Measurements from ENCODE around the gene ERAL1. TPM values are rescaled to one million over a fixed set of nuclear protein-coding genes. Genes with fewer than 3 reads are reported as not detected.

Gene ERAL1
- total and polyA plus RNA-seq, 2 of the 4 experiments (the other 2 are of a cell fraction), result 34.1 to 62.3 TPM

GRCh38 chr17:28839221-28839620 is 15.6 kb upstream of the ERAL1 start:
- dilution Hi-C loops (cut with HindIII; ENCODE audit: low sequenced_read_pairs, unreplicated experiment) (no loop called here), intact Hi-C loops (cut with micrococcal nuclease) (no loop called here), in situ Hi-C loops (cut with MboI; ENCODE audit: low sequenced_read_pairs) (no loop called here)
- no CpG with 5 or more reads among the region's 2 CpGs for WGBS, 2 experiments (ENCODE audit: extremely low coverage in 2 of 2, insufficient read length in 1 of 2)
- Histone ChIP-seq H3K14ac (replicated peaks; ENCODE audit: low read depth, low read length) (no peak overlapping the region), H4K8ac (ENCODE audit: low read depth in 2 of 2, low read length in 2 of 2) (no peak overlapping the region), H2BK5ac (ENCODE audit: low read depth, low read length, poor library complexity, severe bottlenecking) (no peak overlapping the region), H3K4ac (ENCODE audit: low read depth, low read length) (no peak overlapping the region), H3K18ac (ENCODE audit: low read depth, low read length) (no peak overlapping the region), H3K79me1 (ENCODE audit: low read depth in 1 of 2, low read length in 2 of 2) (peaks cover 11 to 60% of the 10 kb centered on the region in 2 experiments), H3K56ac (ENCODE audit: extremely low read depth, insufficient read depth, low read length) (no peak overlapping the region), H3K4me2 (ENCODE audit: low read depth, low read length) (no peak overlapping the region), H2BK120ac (ENCODE audit: low read depth, low read length) (no peak overlapping the region), H2AK5ac (ENCODE audit: low read depth, low read length) (no peak overlapping the region), H2BK15ac (ENCODE audit: low read depth, low read length) (no peak overlapping the region), H4K5ac (ENCODE audit: low read depth, low read length) (no peak overlapping the region), H2BK20ac (ENCODE audit: low read depth, low read length) (no peak overlapping the region), H3K36me3 (ENCODE audit: control insufficient read depth, insufficient read depth, low read length) (no peaks in the 10 kb centered on the region), H4K91ac (ENCODE audit: insufficient read depth, low read depth, low read length) (no peak overlapping the region), H3K27me3 (ENCODE audit: control insufficient read depth, insufficient read depth, low read length) (no peaks in the 10 kb centered on the region), H2AK9ac (replicated peaks; ENCODE audit: low read depth, low read length, poor library complexity) (no peak overlapping the region), H2AFZ (replicated peaks; ENCODE audit: low read length, poor library complexity) (no peak overlapping the region), H3K9ac (ENCODE audit: low read depth, low read length) (no peak overlapping the region), H3K9me1 (ENCODE audit: insufficient read depth, low read length) (peaks cover 8% of the 10 kb centered on the region), H3K27ac (ENCODE audit: insufficient read depth, low read length) (no peak overlapping the region), H3K23ac (ENCODE audit: low read depth, low read length) (no peak overlapping the region), H3K4me3 (ENCODE audit: insufficient read depth, low read depth, low read length) (no peak overlapping the region), H3K9me3 (ENCODE audit: control insufficient read depth, insufficient read depth, low read length) (no peaks in the 10 kb centered on the region), H3K4me1 (ENCODE audit: control insufficient read depth, insufficient read depth, low read length) (no peaks in the 10 kb centered on the region), H4K20me1 (ENCODE audit: insufficient read depth, low read length) (peaks cover 13% of the 10 kb centered on the region)
- no TSS peak for BruUV-seq (replicated peaks)
- TF ChIP-seq CTCF (conservative IDR thresholded peaks at IDR 0.05; ENCODE audit: low read depth, low read length) (no peak), MXI1 (IDR thresholded peaks at IDR 0.05; ENCODE audit: borderline replicate concordance, low read depth, low read length) (no peak), SMC3 (IDR thresholded peaks at IDR 0.05; ENCODE audit: low read depth, low read length) (no peak), MAZ (IDR thresholded peaks at IDR 0.05; ENCODE audit: borderline replicate concordance, low read depth, low read length) (no peak), RCOR1 (IDR thresholded peaks at IDR 0.05; ENCODE audit: insufficient replicate concordance, low read length) (no peak), USF2 (IDR thresholded peaks at IDR 0.05; ENCODE audit: low read depth, low read length) (no peak), CEBPB (IDR thresholded peaks at IDR 0.05; ENCODE audit: low read depth, low read length) (no peak), CHD1 (IDR thresholded peaks at IDR 0.05; ENCODE audit: low read depth, low read length) (no peak), MAFK (IDR thresholded peaks at IDR 0.05; ENCODE audit: low read depth, low read length) (no peak)
- ATAC-seq (ENCODE audit: low read depth) (no peak), DNase-seq (no peak)
- ChIA-PET CTCF (interaction anchor here (0.9 kb wide), 1 partner anchor 10 kb away, joined by 3 read pairs; no protein-coding TSS in a partner anchor), POLR2A (ENCODE audit: unreplicated experiment) (no interaction called here)
